Spleen (tissue), 7 donors: ENCODE measurements around the gene AZU1.

ENCODE experiments used
- CTCF ChIP-seq, 11 experiments: fragments of 200-600 bp in 7 of 11; fragments of 450-650 bp in 4 of 11; sonication (generic) in 4 of 11; IDR thresholded peaks in 8 of 11; conservative IDR thresholded peaks in 3 of 11; 1 replicate in 7 of 11; 2 replicates in 4 of 11; pipeline versions ENCODE4 v1.4.0 to v1.8.0; 2016 to 2021; ENCODE audit warnings: antibody characterized with exemption in 11 of 11, inconsistent platforms in 4 of 11, mild to moderate bottlenecking in 1 of 11
- POLR2A ChIP-seq, 3 donors: fragments of 450-650 bp; IDR thresholded peaks; one replicate each; pipeline ENCODE4 v1.5.1; 2017; ENCODE audit warnings: antibody characterized with exemption in 3 of 3, mild to moderate bottlenecking in 1 of 3
- donor health status: DM: no; HTN: no; CAD: no; lungs with moderate emphysema.
- donor health status: DM: no; HTN: no; CAD: no.
- donor health status: DM: no; HTN: no; CAD: no.

DNA sequence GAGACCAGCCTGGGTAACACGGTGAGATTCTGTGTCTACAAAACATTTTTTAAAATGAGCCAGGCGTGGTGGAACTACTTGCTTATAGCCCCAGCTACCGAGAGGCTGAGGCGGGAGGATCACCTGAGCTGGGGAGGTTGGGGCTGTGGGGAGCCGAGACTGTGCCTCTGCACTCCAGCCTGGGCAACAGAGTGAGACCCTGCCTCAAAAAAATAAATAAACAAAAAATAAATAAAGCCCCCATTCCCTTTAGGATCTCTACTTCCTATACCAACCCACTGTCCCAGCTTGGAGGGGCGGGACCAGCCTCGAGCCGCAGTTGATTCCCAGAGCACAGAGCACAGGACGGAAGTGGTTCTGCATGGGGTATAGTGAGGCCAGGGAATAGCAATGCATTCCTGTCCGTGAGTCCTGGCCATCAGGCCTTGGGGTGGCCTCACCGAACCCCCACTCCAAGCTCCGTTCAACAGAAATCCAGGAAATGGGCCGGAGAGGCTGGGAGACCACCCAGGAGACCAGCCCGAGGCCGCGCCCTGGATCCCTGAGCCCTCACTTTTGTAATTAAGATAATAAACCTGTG, 35.2 kb upstream of the AZU1 start:
- TF ChIP-seq CTCF (IDR thresholded peaks at IDR 0.05 in 8 of 11, conservative IDR thresholded peaks at IDR 0.05 in 3 of 11) (no peak), POLR2A (IDR thresholded peaks at IDR 0.05) (no peak)
